OCI-LY7 (cell line): ENCODE data around the gene NCAPG. TPM values are rescaled to one million over a fixed set of nuclear protein-coding genes. Genes with fewer than 3 reads are reported as not detected.

ENCODE experiments used
- BruUV-seq: library from RNA; stranded (reverse); fragments of 400-500 nt; replicated peaks from 2 replicates; lab custom pipeline; 2021; lab: Mats Ljungman, UMichigan
- CTCF ChIA-PET: fragments of 300-600 bp; sonication (Branson Sonifier 250); formaldehyde crosslinking; loops from one replicate; lab custom pipeline; 2022; ENCODE audit warnings: antibody characterized with exemption; ENCODE audit not compliant: unreplicated experiment; lab: Charles Lee
- POLR2A ChIA-PET: fragments of 300-600 bp; sonication (Branson Sonifier 250); formaldehyde crosslinking; loops from one replicate; lab custom pipeline; 2022; ENCODE audit warnings: antibody characterized with exemption; lab: Charles Lee
- DNase-seq: peaks from one replicate; pipeline ENCODE4 v3.0.0-alpha.2; 2015; ENCODE audit warnings: low spot score
- H2AFZ ChIP-seq: fragments of 200-600 bp; sonication (generic), shearing (Covaris generic); 2 replicates; pipeline ENCODE4 v1.6.1; 2014; ENCODE audit warnings: mild to moderate bottlenecking, antibody characterized with exemption, low read length, moderate library complexity
- H3K27ac ChIP-seq: fragments of 200-600 bp; sonication (generic); 2 replicates; pipeline ENCODE4 v1.5.1; 2014; ENCODE audit warnings: mixed run types, low read depth, mild to moderate bottlenecking, moderate library complexity, low read length, inconsistent platforms; ENCODE audit not compliant: poor library complexity, severe bottlenecking
- H3K36me3 ChIP-seq: fragments of 200-600 bp; sonication (generic); 2 replicates; pipeline ENCODE4 v1.6.1; 2014; ENCODE audit warnings: mild to moderate bottlenecking, antibody characterized with exemption, low read length, moderate library complexity, mixed read lengths; ENCODE audit not compliant: insufficient read depth
- H3K4me1 ChIP-seq: fragments of 200-600 bp; sonication (generic); 2 replicates; pipeline ENCODE4 v1.5.1; 2014; ENCODE audit warnings: mild to moderate bottlenecking, low read length; ENCODE audit not compliant: insufficient read depth, poor library complexity, severe bottlenecking
- H3K4me2 ChIP-seq: fragments of 200-600 bp; sonication (generic); 2 replicates; pipeline ENCODE4 v1.6.1; 2014; ENCODE audit warnings: mild to moderate bottlenecking, low read length
- H3K4me3 ChIP-seq: fragments of 200-600 bp; sonication (generic); 2 replicates; pipeline ENCODE4 v1.5.1; 2014; ENCODE audit warnings: mild to moderate bottlenecking, low read depth, low read length; ENCODE audit not compliant: poor library complexity, severe bottlenecking
- H3K79me2 ChIP-seq: fragments of 200-600 bp; sonication (generic); 2 replicates; pipeline ENCODE4 v1.6.1; 2016; ENCODE audit warnings: low read depth, mild to moderate bottlenecking, low read length, moderate library complexity, mixed read lengths; ENCODE audit not compliant: insufficient read depth
- H3K9me2 ChIP-seq: fragments of 200-600 bp; sonication (generic); 2 replicates; pipeline ENCODE4 v1.6.1; 2016; ENCODE audit warnings: mild to moderate bottlenecking, low read length, mixed read lengths; ENCODE audit not compliant: insufficient read depth
- H3K9me3 ChIP-seq: fragments of 200-600 bp; sonication (generic); 2 replicates; pipeline ENCODE4 v1.6.1; 2014; ENCODE audit warnings: mild to moderate bottlenecking, mixed run types, low read length, mixed read lengths
- H4K20me1 ChIP-seq: fragments of 200-600 bp; sonication (generic); 2 replicates; pipeline ENCODE4 v1.6.1; 2014; ENCODE audit warnings: mild to moderate bottlenecking, antibody characterized with exemption, low read length, moderate library complexity, mixed read lengths; ENCODE audit not compliant: insufficient read depth
- CTCF ChIP-seq: fragments of 200-600 bp; sonication (generic); conservative IDR thresholded peaks from 2 replicates; pipeline ENCODE4 v1.5.1; 2014; ENCODE audit warnings: mild to moderate bottlenecking, antibody characterized with exemption, low read length, moderate library complexity, mixed read lengths
- EZH2phosphoT487 ChIP-seq: fragments of 200-600 bp; sonication (generic); IDR thresholded peaks from 2 replicates; pipeline ENCODE4 v1.6.1; 2018; ENCODE audit warnings: low read depth, borderline replicate concordance, mild to moderate bottlenecking, mixed run types, antibody characterized with exemption, low read length, moderate library complexity, mixed read lengths
- intact Hi-C: fragments of 100-400 bp; cut with micrococcal nuclease; formaldehyde crosslinking; loops from one replicate; pipeline ENCODE4 v1.10.0; 2022; ENCODE audit not compliant: unreplicated experiment
- total RNA-seq, 2 experiments: library from RNA; depleted of rRNA in 1 of 2; stranded (reverse); fragments of >200 nt in 1 of 2; shearing (Covaris generic) in 1 of 2; gene quantifications; 2 replicates each; pipeline ENCODE4 v1.2.3, GENCODE V29; 2014 to 2022

Gene NCAPG
- total RNA-seq, 2 experiments from 2014 or later = 57.5 to 95.4 TPM

DNA sequence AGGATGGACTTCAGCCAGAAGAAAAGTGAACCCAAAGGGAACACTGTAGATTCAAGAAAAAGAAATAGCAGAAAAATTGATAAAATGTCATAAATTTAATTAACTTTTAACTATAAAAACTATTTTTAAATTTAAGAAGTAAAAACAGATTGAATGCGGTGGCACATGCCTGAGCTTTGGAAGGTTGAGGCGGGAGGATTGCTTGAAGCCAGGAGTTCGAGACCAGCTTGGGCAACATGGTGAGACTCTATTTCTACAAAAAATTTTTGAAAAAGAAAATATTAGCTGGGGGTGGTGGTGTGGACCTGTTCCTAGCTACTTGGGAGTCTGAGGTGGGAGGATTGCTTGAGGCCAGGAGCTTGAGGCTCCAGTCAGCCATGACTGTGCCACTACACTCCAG, 32.3 kb upstream of the NCAPG start:
- Histone ChIP-seq H3K27ac (no peak overlapping the region), H4K20me1 (no peaks in the 10 kb centered on the region), H2AFZ (no peak overlapping the region), H3K79me2 (no peaks in the 10 kb centered on the region), H3K4me3 (no peak overlapping the region), H3K4me1 (no peaks in the 10 kb centered on the region), H3K9me2 (no peaks in the 10 kb centered on the region), H3K4me2 (no peak overlapping the region), H3K36me3 (no peaks in the 10 kb centered on the region), H3K9me3 (no peaks in the 10 kb centered on the region)
- no peak for DNase-seq
- ChIA-PET POLR2A (no interaction called here), CTCF (no interaction called here)
- intact Hi-C loops = no loop called here
- no peak for TF ChIP-seq EZH2phosphoT487
- no peak for TF ChIP-seq CTCF
- no TSS peak for BruUV-seq

DNA sequence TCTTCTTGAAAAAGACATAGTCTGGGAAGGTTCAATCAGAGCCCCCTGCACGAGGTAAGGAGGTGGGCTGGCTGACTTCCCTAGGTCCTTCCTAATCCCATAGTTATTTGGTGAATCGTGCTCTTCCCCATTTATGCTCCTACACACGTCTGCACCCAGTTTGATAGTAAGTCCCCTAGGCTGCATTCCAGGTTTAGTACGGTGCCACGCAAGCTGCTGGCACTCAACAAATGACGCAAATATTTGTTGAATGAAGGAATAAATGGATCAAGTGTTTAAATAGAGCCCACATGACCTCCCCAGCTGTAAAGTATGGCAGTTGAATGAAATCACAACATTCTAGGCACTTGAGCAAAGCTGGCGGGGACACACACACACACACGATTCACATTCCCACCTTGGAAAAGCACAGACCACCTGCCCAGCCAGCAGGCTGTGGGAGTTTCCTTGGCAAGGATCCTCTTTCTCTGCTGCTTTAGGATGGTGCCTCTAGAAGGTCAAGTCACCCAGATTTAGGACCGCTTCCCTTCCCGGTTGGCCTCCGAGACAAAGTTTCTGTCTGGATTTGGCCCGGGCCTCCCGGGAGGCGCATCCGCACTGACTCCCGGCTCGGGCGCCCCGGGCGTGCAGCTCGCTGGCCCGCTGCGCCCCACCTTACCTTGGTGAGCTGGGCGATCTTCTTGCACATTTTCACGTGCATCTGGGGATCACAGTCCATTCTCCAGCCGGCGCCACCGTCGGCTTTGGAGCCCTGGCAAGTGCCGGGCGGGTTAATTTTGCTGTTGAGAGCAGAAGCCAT, 30.1 kb upstream of the NCAPG start:
- intact Hi-C loops = no loop called here
- DNase-seq = no peak
- no peaks in the 10 kb centered on the region for H3K9me3 ChIP-seq
- no peak overlapping the region for H3K27ac ChIP-seq
- H3K4me2 ChIP-seq = no peak overlapping the region
- H3K36me3 ChIP-seq = no peaks in the 10 kb centered on the region
- BruUV-seq = no TSS peak
- TF ChIP-seq EZH2phosphoT487 = no peak
- no peak for TF ChIP-seq CTCF
- no peak overlapping the region for H2AFZ ChIP-seq
- H4K20me1 ChIP-seq = no peaks in the 10 kb centered on the region
- H3K9me2 ChIP-seq = no peaks in the 10 kb centered on the region
- CTCF ChIA-PET = no interaction called here
- no peak overlapping the region for H3K4me3 ChIP-seq
- H3K79me2 ChIP-seq = no peaks in the 10 kb centered on the region
- POLR2A ChIA-PET = no interaction called here
- no peaks in the 10 kb centered on the region for H3K4me1 ChIP-seq
